Liver (tissue), 9 donors: ENCODE data around the gene BPIFB1. TPM values are rescaled to one million over a fixed set of nuclear protein-coding genes. Genes with fewer than 3 reads are reported as not detected.

Experiments used
- DNase-seq: peaks from one replicate; pipeline ENCODE4 v3.0.0-alpha.2; 2017; ENCODE audit warnings: low spot score
- H3K27ac ChIP-seq, 2 donors: one replicate each; pipeline ENCODE4 v1.7.0; 2013; ENCODE audit warnings: inconsistent platforms in 2 of 2, low read length in 2 of 2, control low read depth in 1 of 2, low read depth in 1 of 2, mild to moderate bottlenecking in 1 of 2
- H3K27me3 ChIP-seq, 4 donors: one replicate each; pipeline versions ENCODE4 v1.6.1 to v1.7.0; 2013; ENCODE audit warnings: low read length in 3 of 4, inconsistent platforms in 1 of 4, mild to moderate bottlenecking in 1 of 4, moderate library complexity in 1 of 4; ENCODE audit not compliant: control insufficient read depth in 4 of 4, insufficient read depth in 4 of 4
- H3K36me3 ChIP-seq, 4 donors: one replicate each; pipeline versions ENCODE4 v1.6.1 to v1.7.0; 2013; ENCODE audit warnings: low read length in 3 of 4, mild to moderate bottlenecking in 3 of 4, low read depth in 1 of 4, moderate library complexity in 1 of 4; ENCODE audit not compliant: control insufficient read depth in 4 of 4, insufficient read depth in 3 of 4
- H3K4me1 ChIP-seq, 4 donors: one replicate each; pipeline versions ENCODE4 v1.6.1 to v1.7.0; 2013; ENCODE audit warnings: low read length in 3 of 4, mild to moderate bottlenecking in 3 of 4, moderate library complexity in 1 of 4; ENCODE audit not compliant: control insufficient read depth in 4 of 4, insufficient read depth in 4 of 4
- H3K4me3 ChIP-seq, 3 donors: one replicate each; pipeline versions ENCODE4 v1.6.1 to v1.7.0; 2013; ENCODE audit warnings: low read length in 3 of 3, control low read depth in 1 of 3, low read depth in 1 of 3, mild to moderate bottlenecking in 1 of 3
- H3K9ac ChIP-seq, 2 donors: one replicate each; pipeline ENCODE4 v1.7.0; 2013; ENCODE audit warnings: low read length in 2 of 2, mild to moderate bottlenecking in 2 of 2, moderate library complexity in 2 of 2, control low read depth in 1 of 2, low read depth in 1 of 2
- H3K9me3 ChIP-seq, 4 donors: one replicate each; pipeline versions ENCODE4 v1.6.1 to v1.7.0; 2013; ENCODE audit warnings: low read length in 3 of 4; ENCODE audit not compliant: control insufficient read depth in 4 of 4
- ATF3 ChIP-seq: IDR thresholded peaks from 2 replicates; pipeline ENCODE4 v1.6.1; 2016; ENCODE audit warnings: antibody characterized with exemption
- CTCF ChIP-seq: fragments of 150-350 bp; IDR thresholded peaks from 2 replicates; pipeline ENCODE4 v1.5.1; 2017; ENCODE audit warnings: improper control_type of control experiment, low read depth, low read length; ENCODE audit not compliant: missing input control
- EGR1 ChIP-seq, 2 donors: IDR thresholded peaks; 2 replicates each; pipeline ENCODE4 v1.6.1; 2016 to 2018; ENCODE audit warnings: antibody characterized with exemption in 2 of 2, low read depth in 2 of 2
- GABPA ChIP-seq, 2 donors: IDR thresholded peaks in 1 of 2; conservative IDR thresholded peaks in 1 of 2; 2 replicates each; pipeline ENCODE4 v1.6.1; 2016; ENCODE audit warnings: antibody characterized with exemption in 2 of 2, mild to moderate bottlenecking in 1 of 2, moderate library complexity in 1 of 2
- HNF4A ChIP-seq, 2 donors: conservative IDR thresholded peaks; 2 replicates each; pipeline ENCODE4 v1.6.1; 2016; ENCODE audit warnings: antibody characterized with exemption in 2 of 2, mild to moderate bottlenecking in 2 of 2
- HNF4G ChIP-seq: IDR thresholded peaks from 2 replicates; pipeline ENCODE4 v1.6.1; 2016; ENCODE audit warnings: antibody characterized with exemption
- MAX ChIP-seq: IDR thresholded peaks from 2 replicates; pipeline ENCODE4 v1.6.1; 2016; ENCODE audit warnings: antibody characterized with exemption
- NR2F2 ChIP-seq: IDR thresholded peaks from 2 replicates; pipeline ENCODE4 v1.6.1; 2016; ENCODE audit warnings: antibody characterized with exemption
- RAD21 ChIP-seq, 2 donors: IDR thresholded peaks; 2 replicates each; pipeline ENCODE4 v1.6.1; 2016; ENCODE audit warnings: antibody characterized with exemption in 2 of 2, mild to moderate bottlenecking in 2 of 2
- REST ChIP-seq: IDR thresholded peaks from 2 replicates; pipeline ENCODE4 v1.6.1; 2016; ENCODE audit warnings: antibody characterized with exemption, mild to moderate bottlenecking
- RXRA ChIP-seq, 2 donors: IDR thresholded peaks; 2 replicates each; pipeline ENCODE4 v1.6.1; 2017 to 2018; ENCODE audit warnings: antibody characterized with exemption in 2 of 2, mild to moderate bottlenecking in 1 of 2
- SP1 ChIP-seq: IDR thresholded peaks from 2 replicates; pipeline ENCODE4 v1.6.1; 2018; ENCODE audit warnings: antibody characterized with exemption, mild to moderate bottlenecking
- ZBTB33 ChIP-seq: IDR thresholded peaks from 2 replicates; pipeline ENCODE4 v1.6.1; 2016; ENCODE audit warnings: antibody characterized with exemption
- WGBS: extraction: QIAGEN DNeasy Blood & Tissue Kit; methylation state at CpG from one replicate; pipeline ENCODE4 v1.1.7; 2013; 5-methylcytosine and 5-hydroxymethylcytosine counted together
- polyA plus RNA-seq, 2 donors: library from polyadenylated mRNA; stranded (reverse) in 1 of 2; unstranded in 1 of 2; fragments of 200-250 nt in 1 of 2; fragments of >200 nt in 1 of 2; fragmentation: Nextera tagmentation in 1 of 2; extraction: Ambion mirVana in 1 of 2; gene quantifications; one replicate each; pipeline versions ENCODE4 v1.2.1 to v1.2.3, GENCODE V29; 2013 to 2015
- total RNA-seq, 2 donors: library from RNA; depleted of rRNA; stranded (reverse); fragments of >200 nt; gene quantifications; one replicate each; pipeline ENCODE4 v1.2.3, GENCODE V29; 2014
- donor health status: healthy.
- donor health status: healthy.
- donor health status: healthy.
- donor health status: healthy.
- donor health status: healthy.

The BPIFB1 gene
- total and polyA plus RNA-seq, 4 donors = 0.08 to 0.13 TPM; not detected in 2

GRCh38 chr20:33313686-33314314 lies 30.8 kb downstream of the BPIFB1 start:
- 84% methylated on average over 7 of the region's 7 CpGs for WGBS
- no peaks in the 10 kb centered on the region for H3K27me3 ChIP-seq
- no peak for DNase-seq
- no peaks in the 10 kb centered on the region for H3K9me3 ChIP-seq
- TF ChIP-seq SP1 (no peak), MAX (no peak), RXRA (IDR thresholded peaks at IDR 0.05) (no peak), HNF4A (conservative IDR thresholded peaks at IDR 0.05) (no peak), GABPA (IDR thresholded peaks at IDR 0.05 in 1 of 2, conservative IDR thresholded peaks at IDR 0.05 in 1 of 2) (no peak), NR2F2 (no peak), HNF4G (no peak), CTCF (no peak), REST (no peak), EGR1 (IDR thresholded peaks at IDR 0.05; ENCODE audit: low read depth in 2 of 2) (no peak), ATF3 (no peak), ZBTB33 (no peak), RAD21 (IDR thresholded peaks at IDR 0.05) (no peak)
- no peak overlapping the region for H3K27ac ChIP-seq
- H3K4me1 ChIP-seq = no peaks in the 10 kb centered on the region
- no peaks in the 10 kb centered on the region for H3K36me3 ChIP-seq
- no peak overlapping the region for H3K4me3 ChIP-seq
- H3K9ac ChIP-seq = no peak overlapping the region

- WGBS = 81% methylated on average over 5 of the region's 5 CpGs
Measured at GRCh38 chr20:33316343-33316742, 33.3 kb downstream of the BPIFB1 start.

More at GRCh38 chr20:33316343-33316742, 33.3 kb downstream of the BPIFB1 start:
- no peak overlapping the region for H3K4me3 ChIP-seq
- H3K27me3 ChIP-seq = no peaks in the 10 kb centered on the region
- no peak for DNase-seq
- TF ChIP-seq GABPA (IDR thresholded peaks at IDR 0.05 in 1 of 2, conservative IDR thresholded peaks at IDR 0.05 in 1 of 2) = no peak
- no peaks in the 10 kb centered on the region for H3K4me1 ChIP-seq
- no peak overlapping the region for H3K9ac ChIP-seq
- no peaks in the 10 kb centered on the region for H3K36me3 ChIP-seq
- H3K9me3 ChIP-seq = no peaks in the 10 kb centered on the region
- H3K27ac ChIP-seq = no peak overlapping the region
